HS-27A (cell line): ENCODE data around the gene NUDT14.

ENCODE experiments used
- DNase-seq: peaks from one replicate; pipeline ENCODE4 v3.0.0-alpha.2; 2012; ENCODE audit warnings: low read depth, missing footprints

The NUDT14 gene

GRCh38 chr14:105146181-105146975 is 34.7 kb downstream of the NUDT14 start:
- no peak for DNase-seq

GRCh38 chr14:105145381-105146180 is 35.5 kb downstream of the NUDT14 start:
- no peak for DNase-seq

DNA sequence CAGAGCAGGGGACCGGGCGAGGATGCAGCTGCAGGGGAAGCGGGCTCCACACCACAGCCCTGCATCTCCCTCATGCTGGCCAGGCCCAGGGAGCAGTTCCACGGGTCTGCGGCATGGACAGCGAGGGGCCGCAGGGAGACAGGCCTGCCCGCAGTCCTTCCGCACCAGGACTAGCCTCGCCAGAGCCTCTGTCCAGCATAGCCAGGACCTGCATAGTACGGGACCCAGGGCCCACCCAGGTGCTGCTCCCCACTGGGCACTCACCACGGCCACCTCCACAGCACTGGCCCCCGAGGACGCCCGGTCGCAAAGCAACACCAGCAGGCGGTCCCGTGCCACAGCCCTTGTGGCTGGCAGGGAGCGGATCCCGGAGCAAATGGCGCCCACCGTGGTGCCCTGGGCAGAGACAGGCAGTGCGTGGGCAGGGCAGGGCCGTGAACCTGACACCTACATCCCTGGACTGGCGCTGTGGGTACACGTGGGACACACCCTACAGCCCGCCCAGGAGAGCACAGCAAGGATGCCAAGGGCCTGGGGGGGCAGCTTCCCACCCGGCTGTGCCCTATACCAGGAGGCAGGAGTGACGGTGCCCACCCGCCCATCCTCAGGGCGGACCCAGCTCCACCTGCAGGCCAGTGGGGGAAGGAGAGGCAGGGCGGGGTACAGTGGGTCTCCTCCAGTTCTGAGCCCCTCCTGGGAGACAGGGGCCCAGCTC is 36.3 kb downstream of the NUDT14 start:
- DNase-seq, result no peak

DNA sequence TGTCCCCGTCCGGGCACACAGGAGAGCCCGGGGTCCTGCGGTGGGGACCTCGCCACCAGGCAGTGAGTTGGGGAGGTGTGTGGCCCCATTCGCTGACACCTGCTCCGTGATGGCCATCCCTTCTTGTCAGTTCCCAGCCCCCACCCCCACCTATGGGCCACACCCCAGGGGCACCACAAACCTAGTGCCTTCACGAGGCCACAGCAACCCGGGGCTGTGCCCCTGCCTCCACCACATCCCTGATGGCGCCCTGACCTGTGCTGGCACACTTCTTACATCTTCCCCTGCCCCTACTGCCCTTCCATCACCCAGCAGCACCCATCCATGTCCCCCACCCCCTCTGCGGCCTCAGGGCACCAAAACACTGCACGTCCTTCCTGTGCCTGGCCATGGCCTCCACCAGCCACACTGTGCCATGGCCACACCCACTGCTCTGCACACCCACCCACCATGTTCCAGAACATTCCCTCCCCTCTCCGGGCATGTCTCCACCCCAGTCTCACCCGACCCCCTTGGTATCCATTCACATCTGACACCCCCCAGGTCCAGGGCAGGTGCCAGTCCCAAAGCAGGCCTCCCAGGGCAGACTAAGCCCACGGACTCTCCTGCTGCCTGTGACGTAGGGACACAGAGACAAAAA is 37.0 kb downstream of the NUDT14 start:
- no peak for DNase-seq

- no peak for DNase-seq
Measured at GRCh38 chr14:105143451-105144025, 37.6 kb downstream of the NUDT14 start.

- DNase-seq, result no peak
Measured at GRCh38 chr14:105142651-105143450, 38.3 kb downstream of the NUDT14 start.

- DNase-seq, result no peak
Measured at GRCh38 chr14:105141486-105142281, 39.4 kb downstream of the NUDT14 start.

DNA sequence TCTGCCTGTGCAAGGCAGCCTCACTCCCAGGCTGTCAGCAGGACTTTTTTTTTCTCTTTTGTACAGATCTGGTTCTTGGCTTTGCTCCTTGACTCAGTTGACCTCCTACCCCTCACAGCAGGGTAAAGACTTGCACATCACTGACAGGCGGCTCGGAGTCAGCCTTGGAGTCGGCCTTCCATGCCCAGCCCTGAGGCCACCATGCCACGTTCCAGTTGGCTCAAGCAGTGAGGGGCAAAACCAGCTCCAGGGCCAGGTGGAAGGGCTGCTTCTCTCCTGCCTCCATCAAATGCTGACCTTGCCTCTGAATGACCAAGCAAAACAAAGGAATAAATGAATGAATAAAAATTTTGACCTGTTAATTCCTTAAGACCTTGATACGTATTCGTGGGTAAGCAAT is 40.1 kb downstream of the NUDT14 start:
- no peak for DNase-seq

DNA sequence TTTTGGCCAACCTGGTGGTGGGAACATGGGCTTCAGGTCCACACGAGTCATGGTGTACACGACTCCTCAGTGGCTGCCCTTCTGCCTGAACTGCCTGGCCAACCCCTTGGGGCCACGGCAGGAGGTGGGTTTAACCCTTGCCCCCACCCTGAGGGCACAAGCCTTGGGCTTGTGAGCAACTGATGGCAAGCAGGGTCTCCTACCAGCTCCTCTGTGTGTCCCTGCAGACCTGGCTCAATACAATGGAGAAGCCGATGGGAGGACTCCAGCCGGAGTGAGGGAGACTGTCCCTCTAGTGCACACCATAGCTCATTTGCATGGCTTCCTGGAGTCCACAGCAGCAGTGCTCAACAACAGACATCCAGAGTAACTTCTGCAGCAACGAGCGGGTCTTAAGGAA is 40.5 kb downstream of the NUDT14 start:
- no peak for DNase-seq

DNA sequence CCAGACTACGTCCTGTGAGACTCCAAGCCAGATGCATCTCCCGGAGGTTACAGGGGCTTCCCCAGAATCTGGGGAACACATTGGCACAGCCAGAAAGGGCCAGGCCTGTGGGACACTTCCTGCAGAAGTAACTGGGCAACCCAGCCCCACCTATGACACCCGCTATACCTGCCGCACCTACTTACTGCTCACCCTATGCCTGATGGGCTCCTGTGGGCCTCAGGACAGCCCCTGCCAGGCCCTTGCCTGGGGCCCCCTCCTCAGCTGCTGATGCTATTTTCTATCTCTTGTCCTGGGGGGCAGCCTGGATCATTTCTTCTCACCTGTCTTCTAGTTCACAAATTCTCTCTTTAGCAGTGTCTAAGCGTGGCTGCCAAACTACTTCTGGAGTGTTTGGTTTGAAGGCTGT is 41.3 kb downstream of the NUDT14 start:
- DNase-seq, result no peak

DNA sequence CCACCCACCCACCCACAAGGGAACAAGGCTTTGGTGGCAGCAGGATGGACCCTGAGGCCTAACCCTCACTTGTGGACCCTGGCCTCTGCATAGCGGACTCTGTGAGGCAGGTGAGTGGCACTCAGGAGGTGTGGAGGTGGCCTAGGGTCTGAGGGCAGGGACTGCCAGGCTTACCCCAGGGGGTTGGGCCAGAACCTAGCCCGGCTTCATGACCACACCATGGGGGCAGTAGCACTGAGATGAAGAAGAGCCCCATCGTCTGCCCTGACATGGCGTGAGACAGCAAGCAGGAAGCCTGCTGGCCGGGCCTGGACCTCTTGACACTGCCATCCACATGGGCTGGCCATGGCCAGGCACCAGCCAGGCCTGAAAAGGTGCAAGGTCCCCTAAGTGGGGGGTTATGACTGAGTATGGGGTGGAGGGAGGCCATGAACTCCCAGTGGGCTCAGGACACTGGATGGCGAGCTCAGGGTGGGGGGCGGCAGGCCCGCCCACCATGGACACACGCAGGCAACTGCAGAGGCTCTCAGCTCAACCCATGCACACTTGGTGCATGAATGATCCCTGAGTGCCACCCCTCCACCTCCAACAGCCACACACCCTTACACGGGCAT is 41.8 kb downstream of the NUDT14 start:
- no peak for DNase-seq

DNA sequence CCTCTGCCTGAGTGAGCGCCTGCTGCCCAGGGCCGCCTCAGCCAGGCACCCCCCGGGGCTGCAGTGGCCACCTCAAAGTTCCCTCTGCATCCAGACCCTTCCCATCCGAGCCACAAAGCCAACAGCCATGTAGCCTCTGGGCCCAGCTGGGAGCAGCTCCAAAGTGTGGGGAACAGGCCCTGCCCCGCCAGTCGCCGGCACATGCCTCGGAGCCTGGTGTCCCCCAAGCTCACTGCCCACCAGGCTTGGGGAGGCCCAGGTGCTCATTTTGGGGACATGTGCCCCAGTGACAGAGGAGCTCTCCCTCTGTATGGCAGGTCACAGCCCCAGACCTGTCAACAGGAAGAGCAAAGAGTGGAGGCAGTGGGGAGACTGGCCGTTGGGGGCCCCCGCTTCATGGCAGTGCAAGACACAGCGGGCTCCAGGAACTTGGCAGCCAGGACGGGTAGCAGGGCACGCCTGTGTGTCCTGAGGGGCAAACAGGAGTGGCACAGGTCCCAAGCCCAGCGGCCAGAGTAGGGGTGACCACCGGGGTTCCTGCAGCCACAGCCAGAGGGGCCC is 42.5 kb downstream of the NUDT14 start:
- no peak for DNase-seq

DNA sequence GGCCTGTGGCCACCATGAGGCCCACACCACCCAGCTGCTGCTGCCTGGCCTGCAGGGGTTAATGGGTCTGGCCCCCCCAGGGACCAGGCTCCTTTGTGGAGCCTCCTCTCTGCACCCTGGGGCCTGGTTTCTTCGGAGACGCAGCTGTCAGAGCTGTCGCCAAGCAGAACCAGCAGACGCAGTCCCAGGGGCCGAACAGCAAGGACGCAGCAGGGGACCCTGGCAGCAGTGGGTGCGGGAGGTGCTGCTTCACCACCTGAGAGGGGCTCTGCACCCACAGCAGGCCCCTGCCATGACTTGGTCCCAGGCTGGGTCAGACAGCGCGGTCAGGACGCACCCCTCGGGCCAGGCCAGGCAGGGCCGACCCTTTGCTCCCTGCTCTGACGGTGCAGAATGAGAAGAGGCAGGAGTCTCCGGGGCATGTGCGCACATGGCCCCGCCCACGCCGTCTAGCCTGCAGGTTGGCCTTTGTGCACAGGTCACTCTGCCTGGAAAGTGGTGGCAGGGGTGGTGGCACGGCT is 43.0 kb downstream of the NUDT14 start:
- DNase-seq, result no peak

GRCh38 chr14:105137481-105138020 is 43.6 kb downstream of the NUDT14 start:
- DNase-seq, result no peak

- DNase-seq, result no peak
Measured at GRCh38 chr14:105136401-105137322, 44.5 kb downstream of the NUDT14 start.

GRCh38 chr14:105135700-105136395 is 45.3 kb downstream of the NUDT14 start:
- DNase-seq, result no peak
